OCI-LY1 (cell line): ENCODE results near the gene RBBP7.

ENCODE experiments used
- H2AFZ ChIP-seq: fragments of 200-600 bp; sonication (generic), shearing (Covaris generic); 2 replicates; pipeline ENCODE4 v1.6.0; 2014; ENCODE audit warnings: antibody characterized with exemption, mild to moderate bottlenecking, low read length
- H3F3A ChIP-seq: fragments of 200-600 bp; sonication (generic), shearing (Covaris generic); 2 replicates; pipeline ENCODE4 v1.6.0; 2014; ENCODE audit warnings: mild to moderate bottlenecking, antibody characterized with exemption, low read length, moderate library complexity; ENCODE audit not compliant: insufficient read depth
- H3K27ac ChIP-seq: fragments of 200-600 bp; sonication (generic); 2 replicates; pipeline ENCODE4 v1.5.1; 2014; ENCODE audit warnings: low read length, mixed run types, mild to moderate bottlenecking, low read depth; ENCODE audit not compliant: poor library complexity, severe bottlenecking
- H3K27me3 ChIP-seq: fragments of 200-600 bp; sonication (generic); 2 replicates; pipeline ENCODE4 v1.6.0; 2014; ENCODE audit warnings: antibody characterized with exemption, mild to moderate bottlenecking, low read length, moderate library complexity; ENCODE audit not compliant: insufficient read depth
- H3K36me3 ChIP-seq: fragments of 200-600 bp; sonication (generic); 2 replicates; pipeline ENCODE4 v1.6.1; 2014; ENCODE audit warnings: mild to moderate bottlenecking, antibody characterized with exemption, low read length, moderate library complexity, mixed read lengths; ENCODE audit not compliant: insufficient read depth
- H3K4me1 ChIP-seq: fragments of 200-600 bp; sonication (generic); 2 replicates; pipeline ENCODE4 v1.5.1; 2014; ENCODE audit warnings: mild to moderate bottlenecking, low read length, moderate library complexity; ENCODE audit not compliant: insufficient read depth, severe bottlenecking
- H3K4me2 ChIP-seq: fragments of 200-600 bp; sonication (generic), shearing (Covaris generic); 2 replicates; pipeline ENCODE4 v1.6.1; 2014; ENCODE audit warnings: low read length
- H3K4me3 ChIP-seq: fragments of 200-600 bp; sonication (generic); 2 replicates; pipeline ENCODE4 v1.5.1; 2014; ENCODE audit warnings: low read length, low read depth, mild to moderate bottlenecking, mixed read lengths; ENCODE audit not compliant: poor library complexity, severe bottlenecking
- H3K79me2 ChIP-seq: fragments of 200-600 bp; shearing (Covaris generic); 2 replicates; pipeline ENCODE4 v1.6.1; 2016; ENCODE audit warnings: mixed run types, low read length, mixed read lengths; ENCODE audit not compliant: insufficient read depth
- H3K9ac ChIP-seq: fragments of 200-600 bp; sonication (generic), shearing (Covaris generic); 2 replicates; pipeline ENCODE4 v1.6.1; 2014; ENCODE audit warnings: mild to moderate bottlenecking, low read length, mixed read lengths
- H3K9me2 ChIP-seq: fragments of 200-600 bp; sonication (generic), shearing (Covaris generic); 2 replicates; pipeline ENCODE4 v1.6.1; 2014; ENCODE audit warnings: low read depth, mild to moderate bottlenecking, low read length, mixed read lengths
- H3K9me3 ChIP-seq: fragments of 200-600 bp; shearing (Covaris generic); 2 replicates; pipeline ENCODE4 v1.6.1; 2014; ENCODE audit warnings: low read length, mixed read lengths
- H4K20me1 ChIP-seq: fragments of 200-600 bp; sonication (generic), shearing (Covaris generic); 2 replicates; pipeline ENCODE4 v1.6.0; 2016; ENCODE audit warnings: mild to moderate bottlenecking, low read length; ENCODE audit not compliant: insufficient read depth
- CTCF ChIP-seq: fragments of 200-600 bp; sonication (generic), shearing (Covaris generic); IDR thresholded peaks from 2 replicates; pipeline ENCODE4 v1.5.1; 2017; ENCODE audit warnings: mild to moderate bottlenecking, antibody characterized with exemption, low read length, moderate library complexity, mixed read lengths
- EZH2 ChIP-seq: fragments of 200-600 bp; sonication (generic), shearing (Covaris generic); IDR thresholded peaks from 2 replicates; pipeline ENCODE4 v1.8.0; 2017; ENCODE audit warnings: borderline replicate concordance, mixed run types, mild to moderate bottlenecking, antibody characterized with exemption, low read length, moderate library complexity, mixed read lengths

Gene RBBP7

DNA sequence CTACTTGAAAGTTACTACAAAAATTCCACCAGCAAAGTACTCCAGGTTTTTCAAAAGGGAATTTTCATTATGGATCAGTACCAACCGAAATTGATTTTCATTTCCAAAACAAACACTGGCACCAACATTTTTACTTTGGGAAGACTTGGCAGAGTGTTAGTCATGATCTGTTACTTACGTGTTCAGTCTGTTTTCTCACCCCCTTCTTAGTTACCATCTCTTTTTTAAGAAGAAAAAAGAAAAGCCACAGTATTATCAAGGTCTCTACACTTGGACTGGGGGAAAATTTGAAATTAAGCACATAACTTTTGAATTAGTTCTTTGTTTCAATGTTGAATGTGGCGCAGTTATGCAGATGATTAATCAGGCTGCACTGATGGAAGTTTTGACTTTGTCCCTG lies 27.5 kb downstream of the RBBP7 start:
- Histone ChIP-seq H3K27me3 (no peaks in the 10 kb centered on the region), H3K4me1 (peaks cover 10% of the 10 kb centered on the region), H3K9ac (no peak overlapping the region), H3K27ac (no peak overlapping the region), H3K4me2 (no peak overlapping the region), H3K9me2 (no peaks in the 10 kb centered on the region), H3F3A (no peaks in the 10 kb centered on the region), H3K4me3 (no peak overlapping the region), H4K20me1 (no peaks in the 10 kb centered on the region), H3K79me2 (no peaks in the 10 kb centered on the region), H3K9me3 (no peaks in the 10 kb centered on the region), H2AFZ (no peak overlapping the region), H3K36me3 (peaks cover 89% of the 10 kb centered on the region)
- no peak for TF ChIP-seq CTCF
- no peak for TF ChIP-seq EZH2

GRCh38 chrX:16839852-16840460 lies 30.2 kb downstream of the RBBP7 start:
- H2AFZ ChIP-seq: no peak overlapping the region
- H3K4me1 ChIP-seq: peaks cover 10% of the 10 kb centered on the region
- no peaks in the 10 kb centered on the region for H3K9me2 ChIP-seq
- no peaks in the 10 kb centered on the region for H4K20me1 ChIP-seq
- no peak for TF ChIP-seq CTCF
- no peak for TF ChIP-seq EZH2
- no peak overlapping the region for H3K4me3 ChIP-seq
- no peak overlapping the region for H3K9ac ChIP-seq
- no peaks in the 10 kb centered on the region for H3F3A ChIP-seq
- no peak overlapping the region for H3K27ac ChIP-seq
- no peaks in the 10 kb centered on the region for H3K9me3 ChIP-seq
- no peaks in the 10 kb centered on the region for H3K79me2 ChIP-seq
- peaks cover 91% of the 10 kb centered on the region for H3K36me3 ChIP-seq
- no peak overlapping the region for H3K4me2 ChIP-seq
- H3K27me3 ChIP-seq: no peaks in the 10 kb centered on the region

- H3K9ac ChIP-seq: no peak overlapping the region
- H3K4me2 ChIP-seq: no peak overlapping the region
- no peaks in the 10 kb centered on the region for H3F3A ChIP-seq
- peaks cover 10% of the 10 kb centered on the region for H3K4me1 ChIP-seq
- no peak overlapping the region for H2AFZ ChIP-seq
- no peaks in the 10 kb centered on the region for H3K9me2 ChIP-seq
- H3K27ac ChIP-seq: peak overlapping the region; percentile 70
- no peaks in the 10 kb centered on the region for H3K27me3 ChIP-seq
- H3K79me2 ChIP-seq: no peaks in the 10 kb centered on the region
- H4K20me1 ChIP-seq: no peaks in the 10 kb centered on the region
- H3K4me3 ChIP-seq: no peak overlapping the region
- H3K9me3 ChIP-seq: no peaks in the 10 kb centered on the region
- peaks cover 91% of the 10 kb centered on the region for H3K36me3 ChIP-seq
- TF ChIP-seq EZH2: no peak
- no peak for TF ChIP-seq CTCF
Measured at GRCh38 chrX:16839219-16839851, 30.8 kb downstream of the RBBP7 start.
